HG02588 (cell line): ENCODE data around the gene CNTN2.

Source experiments
- ATAC-seq: cut with Tn5 transposase; IDR thresholded peaks from one replicate; pipeline ENCODE4 v1.9.1; 2021; ENCODE audit warnings: mild to moderate bottlenecking, moderate library complexity; ENCODE audit not compliant: unreplicated experiment

Gene CNTN2

DNA sequence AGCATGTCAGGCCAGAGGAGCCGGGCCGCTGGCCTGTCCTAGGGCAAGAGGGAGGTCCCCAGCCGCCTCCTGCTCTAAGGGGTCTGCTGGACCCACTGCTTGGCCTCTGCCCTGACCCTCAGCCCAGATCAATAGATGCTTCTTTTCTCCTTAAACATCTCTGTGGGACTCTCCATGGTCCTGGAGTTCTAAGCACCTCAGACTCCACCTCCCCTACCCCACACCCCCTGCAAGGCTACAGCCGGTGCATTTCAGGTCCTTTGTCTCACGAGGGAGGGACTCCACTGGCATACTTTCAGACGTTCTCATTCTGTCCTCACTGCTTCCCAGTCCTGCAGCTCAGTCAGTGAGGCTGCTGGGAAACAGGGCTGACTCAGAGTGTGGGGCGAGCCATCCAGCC, 11.0 kb downstream of the CNTN2 start:
- no peak for ATAC-seq

DNA sequence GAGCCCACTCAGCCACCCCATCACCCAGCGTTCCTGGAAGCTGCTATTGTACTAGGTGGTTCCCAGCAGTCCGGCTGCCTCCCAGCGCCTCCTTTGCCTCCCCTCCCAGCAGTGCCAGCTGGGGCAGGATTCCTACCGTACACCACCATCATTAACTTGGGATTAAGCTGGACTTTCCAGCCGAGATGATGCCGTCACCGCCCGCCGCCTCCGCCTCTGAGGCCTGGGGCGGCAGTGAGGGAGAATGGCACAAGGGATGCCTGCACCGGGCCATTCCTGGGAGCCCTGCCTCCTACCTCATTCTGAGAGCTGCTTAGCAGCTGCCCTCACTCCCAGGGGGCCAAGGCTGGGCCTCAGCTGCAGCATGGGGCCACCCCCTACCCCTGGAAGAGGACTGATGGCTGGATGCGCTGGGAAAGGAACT, 13.2 kb downstream of the CNTN2 start:
- no peak for ATAC-seq

GRCh38 chr1:205056956-205057568, 14.1 kb downstream of the CNTN2 start:
- no peak for ATAC-seq

GRCh38 chr1:205057808-205058575, 15.0 kb downstream of the CNTN2 start:
- ATAC-seq, result no peak

DNA sequence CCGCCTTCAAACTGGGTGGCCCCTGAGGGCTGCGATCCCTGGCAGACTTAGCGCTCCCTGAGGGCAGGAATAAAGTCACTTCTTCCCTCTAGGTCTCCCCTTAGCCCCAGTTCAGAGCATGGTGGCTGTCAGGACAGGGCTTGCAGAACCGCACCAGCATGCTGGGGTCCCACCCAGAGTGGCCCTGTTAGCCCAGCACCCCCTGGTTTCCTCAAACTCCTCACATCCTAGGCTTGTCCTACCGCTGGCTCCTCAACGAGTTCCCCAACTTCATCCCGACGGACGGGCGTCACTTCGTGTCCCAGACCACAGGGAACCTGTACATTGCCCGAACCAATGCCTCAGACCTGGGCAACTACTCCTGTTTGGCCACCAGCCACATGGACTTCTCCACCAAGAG, 15.8 kb downstream of the CNTN2 start:
- ATAC-seq, result no peak

- no peak for ATAC-seq
Observed at GRCh38 chr1:205059660-205060059, 16.6 kb downstream of the CNTN2 start.

DNA sequence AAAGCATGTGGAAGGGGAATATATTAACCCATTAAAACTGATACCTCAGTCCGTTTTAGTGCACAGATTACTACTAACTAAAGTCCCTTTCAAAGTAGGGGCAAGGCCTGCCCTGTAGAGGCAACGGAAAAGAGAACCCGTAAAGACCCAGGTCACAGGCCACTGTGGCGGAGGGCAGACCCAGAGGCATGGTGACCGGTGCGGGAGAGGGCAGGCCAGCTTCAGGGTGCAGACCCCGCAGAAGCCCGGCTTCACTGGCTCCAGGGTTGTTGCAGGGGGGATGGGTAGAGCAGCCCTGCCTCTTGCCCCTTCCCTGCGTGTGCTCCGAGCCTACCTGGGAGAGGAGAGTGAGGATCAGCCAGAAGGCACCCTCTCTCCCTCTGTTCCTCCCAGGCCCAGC, 17.7 kb downstream of the CNTN2 start:
- no peak for ATAC-seq

GRCh38 chr1:205061227-205061626, 18.2 kb downstream of the CNTN2 start:
- ATAC-seq, result no peak

DNA sequence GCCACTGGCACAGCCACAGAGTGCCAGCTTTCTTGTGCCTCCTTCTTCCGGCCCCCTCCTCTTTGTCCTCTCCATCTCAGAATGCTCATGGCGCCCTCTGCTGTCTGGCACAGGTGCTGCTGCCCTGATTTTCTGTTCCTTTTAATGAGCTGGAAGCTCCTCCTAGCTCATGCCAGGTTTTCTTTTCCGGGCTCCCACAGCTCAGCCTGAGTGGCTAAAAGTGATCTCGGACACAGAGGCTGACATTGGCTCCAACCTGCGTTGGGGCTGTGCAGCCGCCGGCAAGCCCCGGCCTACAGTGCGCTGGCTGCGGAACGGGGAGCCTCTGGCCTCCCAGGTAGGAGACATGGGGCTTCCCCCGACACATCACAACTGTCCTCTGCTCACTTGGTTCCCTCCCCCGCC, 18.7 kb downstream of the CNTN2 start:
- no peak for ATAC-seq

DNA sequence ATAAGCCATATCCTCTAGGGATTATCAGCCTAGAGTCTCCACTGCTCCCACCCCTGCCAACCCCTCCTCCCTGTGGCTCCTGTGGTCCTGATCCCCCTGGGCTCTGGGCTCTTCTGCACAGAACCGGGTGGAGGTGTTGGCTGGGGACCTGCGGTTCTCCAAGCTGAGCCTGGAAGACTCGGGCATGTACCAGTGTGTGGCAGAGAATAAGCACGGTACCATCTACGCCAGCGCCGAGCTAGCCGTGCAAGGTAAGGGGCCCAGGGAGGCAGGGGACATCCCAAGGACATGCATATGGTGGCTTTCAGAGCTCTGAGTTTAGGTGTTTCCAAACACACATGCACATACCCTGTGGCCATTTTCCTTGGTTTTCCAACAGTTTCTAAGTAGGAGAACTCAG, 19.3 kb downstream of the CNTN2 start:
- ATAC-seq, result no peak

DNA sequence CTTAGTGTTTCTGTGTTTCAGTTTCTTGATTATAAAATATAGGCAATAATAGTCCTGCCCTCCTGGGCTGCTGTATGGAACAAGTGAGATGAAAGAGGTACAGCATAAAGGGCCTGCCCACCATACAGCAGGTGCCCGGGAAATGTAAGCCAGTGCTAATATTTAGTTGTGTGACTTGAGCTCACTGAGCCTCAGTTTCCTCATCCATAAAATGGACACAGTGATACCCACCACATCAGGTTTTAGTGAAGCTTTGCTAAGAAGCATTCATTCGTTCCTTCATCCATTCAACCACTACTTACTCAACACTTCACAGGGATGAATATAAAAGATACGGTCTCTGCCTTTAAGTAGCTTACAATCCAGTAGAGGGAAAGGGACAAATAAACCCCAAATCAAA, 19.9 kb downstream of the CNTN2 start:
- no peak for ATAC-seq

DNA sequence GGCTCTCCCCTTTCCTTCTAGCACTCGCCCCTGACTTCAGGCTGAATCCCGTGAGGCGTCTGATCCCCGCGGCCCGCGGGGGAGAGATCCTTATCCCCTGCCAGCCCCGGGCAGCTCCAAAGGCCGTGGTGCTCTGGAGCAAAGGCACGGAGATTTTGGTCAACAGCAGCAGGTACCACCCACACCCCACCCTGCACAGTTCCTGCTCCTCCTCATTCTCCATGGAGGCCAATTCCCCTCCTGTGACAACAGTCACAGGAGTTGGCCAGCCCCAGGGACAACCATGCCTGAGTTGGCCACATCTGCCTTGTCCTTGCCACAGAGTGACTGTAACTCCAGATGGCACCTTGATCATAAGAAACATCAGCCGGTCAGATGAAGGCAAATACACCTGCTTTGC, 21.3 kb downstream of the CNTN2 start:
- ATAC-seq, result no peak

DNA sequence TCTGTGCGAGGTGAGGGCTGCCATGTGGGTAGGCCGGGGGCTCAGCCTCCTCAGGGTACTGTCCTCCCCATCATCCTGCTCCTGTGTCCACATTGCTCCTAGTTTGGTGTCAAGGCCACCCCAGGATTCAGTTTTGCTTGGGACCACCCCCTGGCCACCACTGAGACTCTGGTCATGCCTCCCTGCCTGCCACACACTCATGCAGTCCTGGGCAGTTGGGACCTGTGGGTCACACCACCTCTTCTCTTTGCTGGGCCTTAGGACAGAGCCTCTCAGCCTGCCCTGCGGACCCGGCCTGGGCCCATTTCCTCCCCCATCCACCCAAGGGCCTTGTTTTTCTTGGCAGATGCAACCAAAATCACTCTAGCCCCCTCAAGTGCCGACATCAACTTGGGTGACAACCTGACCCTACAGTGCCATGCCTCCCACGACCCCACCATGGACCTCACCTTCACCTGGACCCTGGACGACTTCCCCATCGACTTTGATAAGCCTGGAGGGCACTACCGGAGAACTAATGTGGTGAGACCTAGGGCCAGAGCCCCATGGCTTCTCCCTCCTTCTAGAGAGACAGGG, 21.8 kb downstream of the CNTN2 start:
- ATAC-seq, result no peak

DNA sequence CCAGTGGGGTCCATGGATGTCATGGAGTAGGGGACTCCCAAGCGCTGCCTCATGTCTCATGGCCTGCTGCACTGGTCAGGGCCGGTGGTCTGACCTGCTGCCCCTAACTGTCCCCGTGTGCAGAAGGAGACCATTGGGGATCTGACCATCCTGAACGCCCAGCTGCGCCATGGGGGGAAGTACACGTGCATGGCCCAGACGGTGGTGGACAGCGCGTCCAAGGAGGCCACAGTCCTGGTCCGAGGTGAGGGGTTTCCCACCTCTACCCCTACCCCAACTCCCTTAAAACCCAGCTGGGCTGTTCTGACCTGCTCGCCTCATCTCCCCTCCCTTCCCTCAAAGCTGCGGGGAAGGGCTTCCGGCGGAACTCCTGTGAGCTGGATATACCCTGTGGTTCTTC, 22.7 kb downstream of the CNTN2 start:
- no peak for ATAC-seq

DNA sequence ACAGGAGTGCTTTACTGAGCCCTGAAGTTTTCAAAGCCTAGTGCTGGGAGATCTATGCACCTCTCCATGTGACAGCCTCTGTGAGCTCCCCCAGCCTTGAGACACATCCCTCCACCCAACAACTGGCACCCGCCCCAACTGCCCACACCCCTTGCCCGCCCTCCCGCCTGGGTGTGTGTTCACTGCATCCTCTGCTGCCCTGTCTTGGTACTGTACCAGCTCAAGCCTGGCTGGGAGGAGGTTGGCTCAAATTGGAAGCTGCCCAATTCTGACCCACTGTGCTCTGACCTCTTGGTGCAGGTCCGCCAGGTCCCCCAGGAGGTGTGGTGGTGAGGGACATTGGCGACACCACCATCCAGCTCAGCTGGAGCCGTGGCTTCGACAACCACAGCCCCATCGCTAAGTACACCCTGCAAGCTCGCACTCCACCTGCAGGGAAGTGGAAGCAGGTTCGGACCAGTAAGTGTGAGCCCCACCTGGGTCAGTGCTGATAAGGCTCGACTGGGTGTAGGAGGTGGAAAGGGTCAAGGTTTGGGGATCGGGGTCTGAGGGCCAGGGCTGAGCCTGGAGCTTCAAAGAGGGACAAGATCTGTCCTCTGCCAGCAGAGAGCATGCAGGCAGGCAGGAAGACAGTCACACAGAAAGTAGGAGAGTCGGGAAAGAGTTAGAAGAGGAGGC, 23.3 kb downstream of the CNTN2 start:
- ATAC-seq, result no peak

GRCh38 chr1:205067031-205067430, 24.0 kb downstream of the CNTN2 start:
- no peak for ATAC-seq

DNA sequence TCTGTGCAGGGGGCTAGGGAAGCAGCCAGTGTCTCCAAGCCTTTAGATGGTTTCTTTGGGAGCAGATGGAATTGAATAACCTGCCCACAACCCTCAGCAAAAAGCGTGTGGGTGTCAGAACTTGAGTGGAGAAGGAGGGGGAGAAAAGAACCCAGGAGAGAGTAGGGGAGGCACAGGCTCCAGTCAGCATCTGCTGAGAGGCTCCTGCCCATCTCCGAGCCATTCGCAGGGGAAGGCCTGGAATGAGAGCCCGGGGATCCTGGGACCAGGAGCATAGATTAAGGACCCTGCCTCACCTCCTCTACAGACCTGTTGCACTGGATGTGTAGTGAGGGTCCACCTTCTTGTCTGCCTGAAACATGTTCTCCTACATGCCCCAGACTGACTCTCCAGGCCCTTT, 25.0 kb downstream of the CNTN2 start:
- no peak for ATAC-seq

- no peak for ATAC-seq
Observed at GRCh38 chr1:205068457-205069040, 25.5 kb downstream of the CNTN2 start.

DNA sequence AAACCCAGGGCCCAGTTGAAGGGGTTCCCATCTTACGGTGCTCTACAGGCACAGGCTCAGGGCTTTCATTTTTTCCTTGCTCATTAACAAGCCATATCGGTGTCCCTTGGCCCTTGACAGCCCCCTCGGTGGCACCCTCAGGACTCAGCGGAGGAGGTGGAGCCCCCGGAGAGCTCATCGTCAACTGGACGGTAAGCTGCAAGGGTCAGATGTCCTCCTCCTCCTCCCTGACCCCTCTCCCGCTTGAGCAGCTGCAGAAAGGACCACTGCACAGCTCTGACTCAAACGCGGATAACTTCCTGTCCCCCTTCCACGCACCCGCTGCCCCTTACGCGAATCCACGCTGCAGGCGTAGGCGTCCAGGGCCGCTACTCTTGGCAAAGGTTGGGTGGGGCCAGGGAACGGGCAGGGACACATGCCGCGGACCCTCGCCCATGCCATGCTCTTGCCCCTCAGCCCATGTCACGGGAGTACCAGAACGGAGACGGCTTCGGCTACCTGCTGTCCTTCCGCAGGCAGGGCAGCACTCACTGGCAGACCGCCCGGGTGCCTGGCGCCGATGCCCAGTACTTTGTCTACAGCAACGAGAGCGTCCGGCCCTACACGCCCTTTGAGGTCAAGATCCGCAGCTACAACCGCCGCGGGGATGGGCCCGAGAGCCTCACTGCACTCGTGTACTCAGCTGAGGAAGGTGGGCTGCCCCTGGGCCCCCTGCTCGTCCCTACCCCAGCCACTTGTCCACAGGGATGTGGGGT, 26.5 kb downstream of the CNTN2 start:
- ATAC-seq, result no peak

GRCh38 chr1:205071028-205071409, 28.0 kb downstream of the CNTN2 start:
- no peak for ATAC-seq

DNA sequence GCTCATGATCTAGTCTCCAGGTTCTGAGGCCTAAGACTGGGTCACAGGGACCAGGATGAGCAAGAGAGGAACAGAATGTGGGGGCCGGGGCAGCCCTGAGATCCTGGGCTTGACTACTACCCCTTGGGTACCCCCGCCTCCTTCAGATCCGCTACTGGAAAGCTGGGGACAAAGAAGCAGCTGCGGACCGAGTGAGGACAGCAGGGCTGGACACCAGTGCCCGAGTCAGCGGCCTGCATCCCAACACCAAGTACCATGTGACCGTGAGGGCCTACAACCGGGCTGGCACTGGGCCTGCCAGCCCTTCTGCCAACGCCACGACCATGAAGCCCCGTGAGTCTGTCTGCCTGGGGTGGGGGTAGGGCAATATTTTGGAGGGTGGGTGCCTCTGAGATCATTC, 28.8 kb downstream of the CNTN2 start:
- ATAC-seq, result no peak
